ENCODE data around the gene PHLPP1. TPM values are rescaled to one million over a fixed set of nuclear protein-coding genes. Genes with fewer than 3 reads are reported as not detected.

Gene PHLPP1
- total RNA-seq, 4 donors from 2014 or later = 28.1 to 56.6 (median 37.1) TPM

DNA sequence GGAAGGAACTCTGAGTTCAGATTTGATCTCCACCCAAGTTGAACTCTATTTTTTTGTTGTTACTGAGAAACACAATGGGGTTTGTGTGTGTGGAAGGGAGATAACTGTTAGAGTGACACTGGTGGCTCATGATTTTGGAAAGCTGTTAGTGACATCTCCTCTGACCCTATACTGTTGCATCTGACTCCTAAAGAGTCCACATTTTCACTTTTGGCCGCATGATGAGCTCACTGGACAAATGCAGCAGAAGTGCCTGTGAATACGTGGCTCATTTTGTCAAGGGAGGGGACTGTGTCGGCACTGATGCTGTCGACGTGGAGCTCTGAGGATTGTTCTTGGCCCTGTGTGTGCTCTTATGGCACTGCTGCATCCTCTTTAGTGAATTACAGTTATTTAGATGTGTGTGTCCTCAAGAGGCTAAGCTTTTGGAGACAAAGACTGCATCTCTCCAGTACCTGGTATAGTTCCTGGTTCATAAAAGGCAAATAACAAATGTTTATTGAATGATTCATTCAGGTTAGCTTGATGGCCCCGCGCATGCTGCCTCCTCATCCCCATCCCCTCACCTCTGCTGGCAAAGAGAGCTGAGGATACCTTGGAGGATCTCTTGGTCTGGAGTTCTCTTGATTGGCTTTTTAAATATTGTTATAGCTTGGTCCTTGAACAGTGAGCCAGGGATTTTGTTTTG is 135.4 kb downstream of the PHLPP1 start:
- 73% methylated on average over 7 of the region's 7 CpGs for WGBS
- Histone ChIP-seq H3K4me3 (no peak overlapping the region), H3K27me3 (no peaks in the 10 kb centered on the region), H3K4me1 (peaks cover 4% of the 10 kb centered on the region), H3K9me3 (no peaks in the 10 kb centered on the region), H3K36me3 (no peaks in the 10 kb centered on the region), H3K27ac (peak overlapping the region; percentile 14)
- DNase-seq (ENCODE audit: low spot score in 2 of 2) = no peak
- TF ChIP-seq, protein P1, sequence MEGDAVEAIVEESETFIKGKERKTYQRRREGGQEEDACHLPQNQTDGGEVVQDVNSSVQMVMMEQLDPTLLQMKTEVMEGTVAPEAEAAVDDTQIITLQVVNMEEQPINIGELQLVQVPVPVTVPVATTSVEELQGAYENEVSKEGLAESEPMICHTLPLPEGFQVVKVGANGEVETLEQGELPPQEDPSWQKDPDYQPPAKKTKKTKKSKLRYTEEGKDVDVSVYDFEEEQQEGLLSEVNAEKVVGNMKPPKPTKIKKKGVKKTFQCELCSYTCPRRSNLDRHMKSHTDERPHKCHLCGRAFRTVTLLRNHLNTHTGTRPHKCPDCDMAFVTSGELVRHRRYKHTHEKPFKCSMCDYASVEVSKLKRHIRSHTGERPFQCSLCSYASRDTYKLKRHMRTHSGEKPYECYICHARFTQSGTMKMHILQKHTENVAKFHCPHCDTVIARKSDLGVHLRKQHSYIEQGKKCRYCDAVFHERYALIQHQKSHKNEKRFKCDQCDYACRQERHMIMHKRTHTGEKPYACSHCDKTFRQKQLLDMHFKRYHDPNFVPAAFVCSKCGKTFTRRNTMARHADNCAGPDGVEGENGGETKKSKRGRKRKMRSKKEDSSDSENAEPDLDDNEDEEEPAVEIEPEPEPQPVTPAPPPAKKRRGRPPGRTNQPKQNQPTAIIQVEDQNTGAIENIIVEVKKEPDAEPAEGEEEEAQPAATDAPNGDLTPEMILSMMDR (IDR thresholded peaks at IDR 0.05) = no peak
- TF ChIP-seq POLR2A (IDR thresholded peaks at IDR 0.05) (no peak), POLR2AphosphoS5 (IDR thresholded peaks at IDR 0.05) (no peak), EP300 (IDR thresholded peaks at IDR 0.05) (no peak)

DNA sequence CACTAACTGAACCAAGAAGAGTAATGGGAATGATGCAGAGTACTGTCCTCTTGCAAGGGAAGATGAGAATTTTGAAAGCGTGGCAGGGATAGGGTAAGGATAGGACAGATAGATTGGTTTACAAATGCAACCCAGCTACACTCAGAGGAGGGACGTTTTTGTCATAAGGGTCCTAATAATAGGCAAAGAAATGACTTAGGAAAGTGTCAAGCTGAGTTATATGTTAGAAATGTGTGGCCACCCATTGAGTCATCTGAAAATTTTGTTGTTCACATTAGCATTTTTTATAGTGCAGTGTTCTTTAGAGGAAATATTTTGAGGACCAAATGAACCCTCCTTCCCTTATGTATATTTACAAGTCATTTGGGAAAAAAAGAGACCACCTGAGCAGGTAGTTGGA is 137.5 kb downstream of the PHLPP1 start:
- TF ChIP-seq POLR2A (IDR thresholded peaks at IDR 0.05) (no peak), EP300 (IDR thresholded peaks at IDR 0.05) (no peak), POLR2AphosphoS5 (IDR thresholded peaks at IDR 0.05) (no peak)
- TF ChIP-seq, protein P1 (IDR thresholded peaks at IDR 0.05) = no peak
- no peak overlapping the region for H3K27ac ChIP-seq
- no peaks in the 10 kb centered on the region for H3K27me3 ChIP-seq
- no peaks in the 10 kb centered on the region for H3K36me3 ChIP-seq
- H3K4me1 ChIP-seq = peaks cover 4% of the 10 kb centered on the region
- no peak overlapping the region for H3K4me3 ChIP-seq
- 68% methylated on average over 2 of the region's 2 CpGs for WGBS
- DNase-seq (ENCODE audit: low spot score in 2 of 2) = no peak
- no peaks in the 10 kb centered on the region for H3K9me3 ChIP-seq

DNA sequence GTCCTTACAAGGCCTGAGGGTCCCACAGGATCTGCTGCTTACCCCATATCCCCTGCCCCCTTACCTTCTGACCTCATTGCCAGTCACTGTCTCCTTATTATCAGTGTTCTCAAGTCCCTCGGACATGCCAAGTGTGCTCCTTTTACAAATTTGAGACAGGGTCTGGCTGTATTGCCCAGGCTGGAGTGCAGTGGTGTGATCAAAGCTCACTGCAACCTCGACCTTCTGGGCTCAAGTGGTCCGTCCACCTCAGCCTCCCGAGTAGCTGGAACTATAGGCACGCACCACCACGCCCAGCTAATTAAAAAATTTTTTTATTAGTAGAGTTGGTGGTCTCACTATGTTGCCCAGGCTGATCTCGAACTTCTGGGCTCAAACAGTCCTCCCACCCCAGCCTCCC is 141.0 kb downstream of the PHLPP1 start:
- Histone ChIP-seq H3K27ac (no peak overlapping the region), H3K9me3 (no peaks in the 10 kb centered on the region), H3K27me3 (no peaks in the 10 kb centered on the region), H3K36me3 (no peaks in the 10 kb centered on the region), H3K4me3 (no peak overlapping the region), H3K4me1 (no peaks in the 10 kb centered on the region)
- DNase-seq (ENCODE audit: low spot score in 2 of 2) = no peak
- TF ChIP-seq EP300 (IDR thresholded peaks at IDR 0.05) = no peak
- no peak for TF ChIP-seq POLR2AphosphoS5 (IDR thresholded peaks at IDR 0.05)
- no peak for TF ChIP-seq POLR2A (IDR thresholded peaks at IDR 0.05)
- TF ChIP-seq, protein P1 (IDR thresholded peaks at IDR 0.05) = no peak
- WGBS = 97% methylated on average over 7 of the region's 7 CpGs

DNA sequence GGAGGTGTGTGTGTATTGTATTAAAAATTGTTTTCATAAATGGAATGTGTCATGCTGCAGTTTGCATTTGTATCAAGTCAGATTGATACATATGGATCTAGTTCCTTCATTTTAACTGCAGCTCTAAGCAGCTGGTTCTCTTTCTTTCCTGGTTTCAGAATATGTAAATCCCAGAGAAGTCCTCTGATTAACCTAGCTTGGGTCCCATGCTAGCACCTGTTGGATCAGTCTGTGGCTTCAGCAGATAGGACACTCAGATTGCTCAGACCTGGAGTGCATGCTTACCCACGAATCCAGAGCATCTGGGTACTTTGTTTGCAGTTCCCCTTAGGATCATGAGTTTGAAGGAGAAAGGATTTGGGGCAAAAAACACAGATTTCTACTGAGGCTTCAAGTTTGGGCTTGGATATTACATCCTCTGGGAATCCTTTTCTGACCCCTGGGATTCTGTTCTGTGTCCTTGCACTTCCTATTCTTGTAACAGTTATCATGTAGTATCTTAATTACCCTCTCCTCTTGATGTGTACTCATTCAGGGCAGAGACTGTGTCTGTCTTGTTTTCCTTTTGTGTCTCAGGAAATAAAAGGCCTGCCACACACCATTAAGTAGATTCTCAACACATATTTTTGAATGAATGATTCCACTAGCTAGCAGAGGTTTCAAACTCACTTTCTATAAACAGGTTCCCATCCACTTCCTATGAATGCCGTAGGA is 142.1 kb downstream of the PHLPP1 start:
- Histone ChIP-seq H3K4me1 (no peaks in the 10 kb centered on the region), H3K36me3 (no peaks in the 10 kb centered on the region), H3K27me3 (no peaks in the 10 kb centered on the region), H3K27ac (no peak overlapping the region), H3K4me3 (no peak overlapping the region), H3K9me3 (no peaks in the 10 kb centered on the region)
- 80% methylated on average over 2 of the region's 2 CpGs for WGBS
- no peak for DNase-seq (ENCODE audit: low spot score in 2 of 2)
- TF ChIP-seq POLR2A (IDR thresholded peaks at IDR 0.05) = no peak
- TF ChIP-seq, protein P1 (IDR thresholded peaks at IDR 0.05) = no peak
- no peak for TF ChIP-seq POLR2AphosphoS5 (IDR thresholded peaks at IDR 0.05)
- no peak for TF ChIP-seq EP300 (IDR thresholded peaks at IDR 0.05)

DNA sequence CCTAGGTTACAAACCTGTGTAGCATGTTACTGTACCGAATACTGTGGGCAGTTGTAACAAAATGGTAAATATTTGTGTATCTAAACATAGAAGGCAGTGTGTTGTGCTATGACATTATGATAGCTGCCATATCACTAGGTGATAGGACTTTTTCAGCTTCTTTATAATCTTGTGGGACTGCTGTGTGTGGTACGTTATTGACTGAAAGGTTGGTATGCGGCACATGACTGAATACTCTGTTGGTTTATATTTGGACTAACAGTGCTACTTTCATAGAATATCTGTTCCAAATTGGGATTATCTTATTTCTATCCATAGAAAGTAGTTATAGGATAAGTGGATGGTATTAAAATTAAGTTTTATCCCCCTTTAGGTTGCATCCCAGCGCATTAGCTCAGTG is 144.7 kb downstream of the PHLPP1 start:
- WGBS = 89% methylated on average over 4 of the region's 4 CpGs
- DNase-seq (ENCODE audit: low spot score in 2 of 2) = no peak
- Histone ChIP-seq H3K4me3 (no peak overlapping the region), H3K4me1 (no peaks in the 10 kb centered on the region), H3K36me3 (no peaks in the 10 kb centered on the region), H3K9me3 (no peaks in the 10 kb centered on the region), H3K27me3 (no peaks in the 10 kb centered on the region), H3K27ac (no peak overlapping the region)
- TF ChIP-seq EP300 (IDR thresholded peaks at IDR 0.05) (no peak), POLR2AphosphoS5 (IDR thresholded peaks at IDR 0.05) (no peak), POLR2A (IDR thresholded peaks at IDR 0.05) (no peak)
- TF ChIP-seq, protein P1 (IDR thresholded peaks at IDR 0.05) = no peak

Data from suprapubic skin (tissue), 4 donors.